Activated naive CD4-positive, alpha-beta T cell treated with anti-CD3 and anti-CD28 coated beads for 36 hours (primary cell): ENCODE measurements around the gene CCDC107. TPM values are rescaled to one million over a fixed set of nuclear protein-coding genes. Genes with fewer than 3 reads are reported as not detected.
A peak's percentile ranks its signal among the peaks of the same experiment; 100 is the strongest.
"Not testable (repeated sequence)": the region's sequence is repeated elsewhere in the genome, so short reads cannot be mapped to it uniquely, and the experiment has no call there.

Experiments used
- CTCF ChIA-PET: fragments of 350-600 bp; sonication (Branson Sonifier 250); formaldehyde crosslinking; loops from one replicate; lab custom pipeline; 2021; ENCODE audit warnings: antibody characterized with exemption; lab: Charles Lee
- DNase-seq: peaks from one replicate; pipeline ENCODE4 v3.0.0-alpha.2; 2020
- H3K27ac Mint-ChIP-seq: one replicate; pipeline ENCODE4 v1.8.0; 2021; ENCODE audit warnings: mild to moderate bottlenecking, mixed read lengths
- H3K27me3 Mint-ChIP-seq: one replicate; pipeline ENCODE4 v1.8.0; 2021; ENCODE audit warnings: low read depth, mixed read lengths
- H3K36me3 Mint-ChIP-seq: one replicate; pipeline ENCODE4 v1.8.0; 2021; ENCODE audit warnings: low read depth, mixed read lengths
- H3K4me1 Mint-ChIP-seq: one replicate; pipeline ENCODE4 v1.8.0; 2021; ENCODE audit warnings: low read depth, mixed read lengths
- H3K4me3 Mint-ChIP-seq: one replicate; pipeline ENCODE4 v1.8.0; 2021; ENCODE audit warnings: mild to moderate bottlenecking, moderate library complexity, mixed read lengths
- H3K9me3 Mint-ChIP-seq: one replicate; pipeline ENCODE4 v1.8.0; 2021; ENCODE audit warnings: mixed read lengths
- intact Hi-C: fragments of 100-400 bp; cut with micrococcal nuclease; formaldehyde crosslinking; loops from one replicate; pipeline ENCODE4 v1.15.1; 2023
- total RNA-seq, 2 experiments: library from RNA; stranded (reverse); gene quantifications; one replicate each; pipeline ENCODE4 v1.2.3, GENCODE V29; 2021

The CCDC107 gene
- total RNA-seq: 1 to 10 TPM; 5.6 to 6.4 TPM

- Mint-ChIP-seq H3K36me3 (peaks cover 37% of the 10 kb centered on the region), H3K4me1 (peaks cover 67% of the 10 kb centered on the region), H3K4me3 (peak within 1 kb of the TSS; percentile 84), H3K9me3 (peaks cover 1% of the 10 kb centered on the region), H3K27me3 (peaks cover 3% of the 10 kb centered on the region), H3K27ac (peak within 1 kb of the TSS; percentile 94)
- CTCF ChIA-PET: interaction anchor here (0.6 to 11.0 kb wide), 27 partner anchors 10 to 230 kb away, joined by 3 to 149 read pairs (median 4); partner anchors contain the start of genes CREB3, GBA2, RGP1 and SIT1
- intact Hi-C loops: loop anchor here (1.0 to 10.0 kb wide), 2 partner anchors 70 to 826 kb away; no protein-coding TSS in a partner anchor
- DNase-seq: peak; percentile 83
Observed at GRCh38 chr9:35658137-35658967, at the start of gene CCDC107. TSS of gene CCDC107 (plus strand) at chr9:35658292. CDS start at chr9:35658380, 88 bp downstream.

GRCh38 chr9:35609001-35609819 is 48.9 kb upstream of the CCDC107 start:
- CTCF ChIA-PET: interaction anchor here (0.6 to 1.2 kb wide), 3 partner anchors 47 to 508 kb away, joined by 3 to 4 read pairs (median 3); no protein-coding TSS in a partner anchor
- H3K4me1 Mint-ChIP-seq: peaks cover 15% of the 10 kb centered on the region
- H3K9me3 Mint-ChIP-seq: no peaks in the 10 kb centered on the region
- DNase-seq: no peak
- H3K4me3 Mint-ChIP-seq: no peak overlapping the region
- H3K27ac Mint-ChIP-seq: no peak overlapping the region
- intact Hi-C loops: loop anchor here (10.0 kb wide), 1 partner anchor 944 kb away; the partner anchor contains the start of gene CCL27
- no peaks in the 10 kb centered on the region for H3K27me3 Mint-ChIP-seq
- peaks cover 1% of the 10 kb centered on the region for H3K36me3 Mint-ChIP-seq

GRCh38 chr9:35609820-35610163 is 48.3 kb upstream of the CCDC107 start:
- DNase-seq: no peak
- no peaks in the 10 kb centered on the region for H3K27me3 Mint-ChIP-seq
- no peak overlapping the region for H3K27ac Mint-ChIP-seq
- CTCF ChIA-PET: interaction anchor here (1.2 to 10.9 kb wide), 3 partner anchors 10 to 118 kb away, joined by 3 to 142 read pairs (median 13); partner anchors contain the start of gene SIT1
- no peaks in the 10 kb centered on the region for H3K9me3 Mint-ChIP-seq
- H3K4me1 Mint-ChIP-seq: peaks cover 15% of the 10 kb centered on the region
- peaks cover 1% of the 10 kb centered on the region for H3K36me3 Mint-ChIP-seq
- intact Hi-C loops: loop anchor here (10.0 kb wide), 1 partner anchor 945 kb away; the partner anchor contains the start of gene CCL27
- no peak overlapping the region for H3K4me3 Mint-ChIP-seq

GRCh38 chr9:35611230-35611797 is 46.8 kb upstream of the CCDC107 start:
- H3K4me3 Mint-ChIP-seq: no peak overlapping the region
- intact Hi-C loops: no loop called here
- CTCF ChIA-PET: interaction anchor here (0.5 to 10.9 kb wide), 23 partner anchors 9 to 922 kb away, joined by 3 to 142 read pairs (median 6); partner anchors contain the start of genes ARHGEF39, CCDC107, RMRP and SIT1

DNA sequence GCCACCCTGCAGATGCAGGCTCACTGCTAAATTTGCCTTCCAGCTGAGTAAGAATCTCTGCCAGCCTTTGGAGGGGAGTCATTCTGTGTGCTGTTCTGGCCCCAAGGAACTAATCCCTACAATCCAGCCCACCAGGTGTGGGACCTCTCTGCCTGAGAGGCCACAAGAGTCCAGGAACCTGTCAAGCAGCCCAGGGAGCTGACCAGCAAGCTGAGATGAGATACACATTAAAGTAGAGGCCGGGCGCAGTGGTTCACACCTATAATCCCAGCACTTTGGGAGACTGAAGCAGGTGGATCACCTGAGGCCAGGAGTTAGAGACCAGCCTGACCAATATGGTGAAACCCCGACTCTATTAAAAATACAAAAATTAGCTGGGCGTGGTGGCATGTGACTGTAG is 46.0 kb upstream of the CCDC107 start:
- H3K36me3 Mint-ChIP-seq, H3K27me3 Mint-ChIP-seq, H3K4me3 Mint-ChIP-seq, H3K27ac Mint-ChIP-seq, H3K4me1 Mint-ChIP-seq, DNase-seq, intact Hi-C loops, H3K9me3 Mint-ChIP-seq: not testable (repeated sequence)
- CTCF ChIA-PET: interaction anchor here (0.7 to 10.9 kb wide), 17 partner anchors 10 to 296 kb away, joined by 3 to 142 read pairs (median 7); partner anchors contain the start of genes ARHGEF39, CREB3, SIT1 and TLN1

More at GRCh38 chr9:35611230-35611797, 46.8 kb upstream of the CCDC107 start:
- no peaks in the 10 kb centered on the region for H3K9me3 Mint-ChIP-seq
- H3K4me1 Mint-ChIP-seq: peaks cover 11% of the 10 kb centered on the region
- no peaks in the 10 kb centered on the region for H3K27me3 Mint-ChIP-seq
- peaks cover 1% of the 10 kb centered on the region for H3K36me3 Mint-ChIP-seq
- DNase-seq: peak; percentile 67
- H3K27ac Mint-ChIP-seq: no peak overlapping the region

GRCh38 chr9:35612843-35613242 is 45.2 kb upstream of the CCDC107 start:
- H3K9me3 Mint-ChIP-seq: no peaks in the 10 kb centered on the region
- H3K36me3 Mint-ChIP-seq: peaks cover 1% of the 10 kb centered on the region
- no peaks in the 10 kb centered on the region for H3K27me3 Mint-ChIP-seq
- H3K4me1 Mint-ChIP-seq: peaks cover 12% of the 10 kb centered on the region
- CTCF ChIA-PET: interaction anchor here (0.9 to 10.9 kb wide), 11 partner anchors 15 to 119 kb away, joined by 3 to 142 read pairs (median 8); partner anchors contain the start of genes CCDC107, CREB3, SIT1 and TLN1
- no peak for DNase-seq
- no peak overlapping the region for H3K27ac Mint-ChIP-seq
- H3K4me3 Mint-ChIP-seq: no peak overlapping the region
- intact Hi-C loops: no loop called here

DNA sequence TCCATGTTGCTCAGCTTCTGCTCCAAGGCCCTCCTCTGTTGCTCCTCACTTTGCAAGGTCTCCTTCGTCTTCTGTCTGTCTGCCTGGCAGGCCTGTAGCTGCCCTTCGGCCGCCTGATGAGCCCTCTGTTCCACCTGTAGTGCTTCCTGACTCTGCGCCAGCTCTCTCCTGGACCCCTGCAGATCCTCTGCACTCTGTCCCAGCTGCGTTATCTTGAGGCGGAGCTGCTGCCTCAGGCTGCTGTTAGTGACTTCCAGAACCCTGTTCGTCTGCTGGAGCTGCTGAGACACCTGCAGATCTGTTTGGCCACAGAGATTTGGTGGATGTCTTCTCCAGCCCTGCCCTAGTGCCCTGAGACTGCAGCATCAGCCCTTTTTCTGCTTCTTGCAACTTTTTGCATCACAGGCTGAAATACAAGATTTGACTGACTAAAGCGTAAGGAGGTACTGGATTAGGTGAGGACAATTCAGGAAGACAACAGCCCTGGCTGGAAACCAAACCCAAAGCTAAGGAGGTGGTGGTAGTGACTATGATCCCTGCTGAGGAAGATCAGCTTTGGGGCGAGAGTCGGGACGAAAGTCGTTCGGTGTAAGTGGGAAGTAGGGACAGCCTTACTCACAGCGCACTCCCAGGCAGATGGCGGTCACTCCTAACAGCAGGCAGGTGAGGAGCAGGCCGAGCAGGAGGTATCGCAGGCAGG is 42.0 kb upstream of the CCDC107 start:
- H3K4me3 Mint-ChIP-seq: peak overlapping the region; percentile 79
- no peak overlapping the region for H3K27ac Mint-ChIP-seq
- no peaks in the 10 kb centered on the region for H3K27me3 Mint-ChIP-seq
- no peaks in the 10 kb centered on the region for H3K9me3 Mint-ChIP-seq
- intact Hi-C loops: no loop called here
- no peaks in the 10 kb centered on the region for H3K36me3 Mint-ChIP-seq
- no peak for DNase-seq
- CTCF ChIA-PET: interaction anchor here (0.6 to 10.9 kb wide), 20 partner anchors 9 to 267 kb away, joined by 3 to 142 read pairs (median 4); partner anchors contain the start of genes CCDC107, CREB3, HINT2 and RMRP
- H3K4me1 Mint-ChIP-seq: peaks cover 33% of the 10 kb centered on the region

GRCh38 chr9:35616681-35617459 is 41.2 kb upstream of the CCDC107 start:
- Mint-ChIP-seq H3K4me3 (peak overlapping the region; percentile 79), H3K36me3 (no peaks in the 10 kb centered on the region), H3K9me3 (no peaks in the 10 kb centered on the region), H3K4me1 (peaks cover 28% of the 10 kb centered on the region), H3K27ac (peak overlapping the region; percentile 47), H3K27me3 (no peaks in the 10 kb centered on the region)
- intact Hi-C loops: loop anchor here (1.0 kb wide), 2 partner anchors 13 to 115 kb away; partner anchors contain the start of genes CREB3 and TLN1
- CTCF ChIA-PET: interaction anchor here (0.5 to 10.9 kb wide), 21 partner anchors 8 to 330 kb away, joined by 3 to 142 read pairs (median 4); partner anchors contain the start of genes CREB3, HINT2, RMRP and SIT1
- DNase-seq: peak; percentile 79

DNA sequence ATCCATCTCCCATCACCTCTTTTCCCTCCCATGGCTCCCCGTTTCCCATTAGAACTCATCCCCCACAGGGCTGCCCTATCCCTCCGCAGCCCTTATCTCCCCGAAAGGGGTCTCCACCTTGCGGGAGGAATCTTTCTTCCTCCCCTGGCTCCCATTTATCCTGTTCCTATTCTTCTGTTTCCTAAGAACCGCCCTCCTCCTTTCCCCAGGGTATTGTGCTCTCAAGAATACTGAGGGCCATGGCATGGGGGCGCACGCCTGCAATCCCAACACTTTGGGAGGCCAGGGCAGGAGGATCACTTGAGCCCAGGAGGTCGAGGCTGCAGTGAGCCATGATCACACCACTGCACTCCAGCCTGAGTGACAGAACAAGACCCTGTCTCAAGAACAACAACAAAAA is 40.5 kb upstream of the CCDC107 start:
- peaks cover 28% of the 10 kb centered on the region for H3K4me1 Mint-ChIP-seq
- no peaks in the 10 kb centered on the region for H3K9me3 Mint-ChIP-seq
- H3K36me3 Mint-ChIP-seq: no peaks in the 10 kb centered on the region
- DNase-seq: no peak
- peak overlapping the region; percentile 47 for H3K27ac Mint-ChIP-seq
- H3K27me3 Mint-ChIP-seq: no peaks in the 10 kb centered on the region
- CTCF ChIA-PET: interaction anchor here (0.5 to 10.9 kb wide), 14 partner anchors 8 to 329 kb away, joined by 3 to 142 read pairs (median 4); partner anchors contain the start of genes CREB3, RMRP, SIT1 and TLN1
- peak overlapping the region; percentile 79 for H3K4me3 Mint-ChIP-seq
- intact Hi-C loops: loop anchor here (1.0 kb wide), 2 partner anchors 13 to 115 kb away; partner anchors contain the start of genes CREB3 and TLN1

DNA sequence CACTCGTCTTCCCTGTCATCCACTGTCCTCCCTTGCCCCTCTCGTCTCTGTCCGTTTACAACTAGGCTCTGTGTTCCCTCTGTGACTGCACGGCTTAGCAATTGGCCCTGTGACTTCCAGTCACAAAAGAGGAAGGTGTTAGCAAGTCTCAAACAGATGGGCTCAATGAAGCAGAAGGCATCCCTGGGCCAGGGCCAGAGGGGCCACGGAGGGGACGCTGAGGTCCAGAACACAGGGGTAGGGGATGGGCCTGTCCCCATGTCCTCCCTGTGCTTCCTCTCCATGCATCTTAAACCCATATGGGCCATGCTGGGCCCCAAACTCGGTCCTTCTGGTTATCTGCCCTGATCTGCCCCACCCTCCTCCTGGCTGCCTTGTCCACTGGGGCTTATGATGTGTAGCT is 39.8 kb upstream of the CCDC107 start, which contains the start of gene CD72:
Gene CD72 (minus strand): TSS at position 89 of the 403 bp plus-strand sequence. CDS start 110 bp downstream, outside the sequence.
- no peaks in the 10 kb centered on the region for H3K36me3 Mint-ChIP-seq
- H3K9me3 Mint-ChIP-seq: no peaks in the 10 kb centered on the region
- no peaks in the 10 kb centered on the region for H3K27me3 Mint-ChIP-seq
- intact Hi-C loops: loop anchor here (2.0 kb wide), 2 partner anchors 20 to 28 kb away; no protein-coding TSS in a partner anchor
- H3K27ac Mint-ChIP-seq: peak within 1 kb of the TSS; percentile 47
- DNase-seq: no peak
- H3K4me3 Mint-ChIP-seq: peak within 1 kb of the TSS; percentile 79
- CTCF ChIA-PET: interaction anchor here (1.9 to 10.9 kb wide), 2 partner anchors 30 to 46 kb away, joined by 5 to 142 read pairs; partner anchors contain the start of genes ARHGEF39 and SIT1
- H3K4me1 Mint-ChIP-seq: peaks cover 28% of the 10 kb centered on the region
